ENCODE results near the gene DIP2C. TPM values are rescaled to one million over a fixed set of nuclear protein-coding genes. Genes with fewer than 3 reads are reported as not detected.

The DIP2C gene
- total RNA-seq, 1 donor from 2014 or later, result 52.6 TPM

DNA sequence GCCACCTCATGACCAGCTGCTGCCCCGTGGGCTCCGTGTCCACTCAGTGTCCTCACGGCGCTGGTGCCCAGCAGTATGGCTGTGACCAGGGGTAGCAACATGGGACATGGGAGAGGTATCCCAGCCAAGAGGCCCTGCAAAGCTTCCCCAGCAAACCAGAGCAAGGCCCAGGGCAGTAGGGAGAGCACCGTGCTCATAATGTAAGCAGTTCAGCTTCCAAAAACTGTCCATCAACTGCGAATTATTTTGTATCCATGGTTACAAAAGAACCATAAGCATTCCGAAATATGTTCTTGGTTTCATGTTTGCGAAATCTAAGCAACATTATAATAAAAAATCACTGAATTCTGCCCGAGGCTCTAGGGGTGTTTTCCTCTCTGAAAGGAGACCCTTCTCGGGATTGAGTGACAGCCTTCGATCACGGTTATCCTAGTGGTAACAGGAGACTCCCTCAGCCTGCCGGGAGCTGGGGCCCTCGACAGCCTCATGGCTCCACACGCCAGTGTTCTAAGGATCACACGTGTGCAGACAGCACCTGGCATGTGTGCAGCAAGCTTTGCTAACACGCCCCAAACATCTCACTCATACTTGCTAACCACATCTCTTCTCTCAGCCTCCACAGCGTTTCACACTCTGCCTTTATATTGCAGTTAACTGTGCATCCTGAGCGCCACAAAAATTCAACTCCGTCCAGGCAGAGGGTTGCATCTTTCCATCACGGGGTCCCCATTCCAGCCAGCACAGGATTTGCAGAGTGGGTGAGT lies 117.6 kb downstream of the DIP2C start:
- Mint-ChIP-seq H3K9me3 (ENCODE audit: unreplicated experiment) (peaks cover 6% of the 10 kb centered on the region), H3K27me3 (ENCODE audit: unreplicated experiment) (peaks cover 15% of the 10 kb centered on the region), H3K36me3 (ENCODE audit: unreplicated experiment) (peaks cover 4% of the 10 kb centered on the region), H3K4me1 (ENCODE audit: low read depth, unreplicated experiment) (peaks cover 31% of the 10 kb centered on the region), H3K4me3 (ENCODE audit: unreplicated experiment) (no peak overlapping the region), H3K27ac (ENCODE audit: unreplicated experiment) (peak overlapping the region; percentile 37)
- TF ChIP-seq, protein P1, sequence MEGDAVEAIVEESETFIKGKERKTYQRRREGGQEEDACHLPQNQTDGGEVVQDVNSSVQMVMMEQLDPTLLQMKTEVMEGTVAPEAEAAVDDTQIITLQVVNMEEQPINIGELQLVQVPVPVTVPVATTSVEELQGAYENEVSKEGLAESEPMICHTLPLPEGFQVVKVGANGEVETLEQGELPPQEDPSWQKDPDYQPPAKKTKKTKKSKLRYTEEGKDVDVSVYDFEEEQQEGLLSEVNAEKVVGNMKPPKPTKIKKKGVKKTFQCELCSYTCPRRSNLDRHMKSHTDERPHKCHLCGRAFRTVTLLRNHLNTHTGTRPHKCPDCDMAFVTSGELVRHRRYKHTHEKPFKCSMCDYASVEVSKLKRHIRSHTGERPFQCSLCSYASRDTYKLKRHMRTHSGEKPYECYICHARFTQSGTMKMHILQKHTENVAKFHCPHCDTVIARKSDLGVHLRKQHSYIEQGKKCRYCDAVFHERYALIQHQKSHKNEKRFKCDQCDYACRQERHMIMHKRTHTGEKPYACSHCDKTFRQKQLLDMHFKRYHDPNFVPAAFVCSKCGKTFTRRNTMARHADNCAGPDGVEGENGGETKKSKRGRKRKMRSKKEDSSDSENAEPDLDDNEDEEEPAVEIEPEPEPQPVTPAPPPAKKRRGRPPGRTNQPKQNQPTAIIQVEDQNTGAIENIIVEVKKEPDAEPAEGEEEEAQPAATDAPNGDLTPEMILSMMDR (IDR thresholded peaks at IDR 0.05; ENCODE audit: partially characterized antibody, unreplicated experiment), result no peak
- DNase-seq, result no peak

DNA sequence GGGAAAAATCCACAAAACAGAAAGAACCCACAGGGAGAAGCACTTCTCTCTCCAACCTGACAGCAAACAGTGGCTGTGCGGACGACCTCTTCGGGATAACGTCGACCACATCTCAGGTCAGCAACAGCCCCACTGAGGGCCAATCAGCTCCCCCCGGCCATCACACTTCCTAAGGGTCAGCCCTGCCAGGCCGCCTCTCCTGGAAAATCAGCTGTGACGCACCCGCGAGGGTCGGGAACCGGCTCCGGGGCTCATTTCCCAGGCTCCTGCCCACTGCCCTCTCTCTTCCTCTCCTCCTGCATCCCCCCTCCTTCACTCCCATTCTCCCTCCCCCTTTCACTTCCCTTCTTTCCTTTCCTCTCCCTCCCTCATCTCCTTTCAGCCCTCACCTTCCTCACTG lies 118.3 kb downstream of the DIP2C start:
- H3K9me3 Mint-ChIP-seq (ENCODE audit: unreplicated experiment), result peaks cover 6% of the 10 kb centered on the region
- H3K27ac Mint-ChIP-seq (ENCODE audit: unreplicated experiment), result no peak overlapping the region
- H3K27me3 Mint-ChIP-seq (ENCODE audit: unreplicated experiment), result peaks cover 10% of the 10 kb centered on the region
- no peak for DNase-seq
- peaks cover 36% of the 10 kb centered on the region for H3K4me1 Mint-ChIP-seq (ENCODE audit: low read depth, unreplicated experiment)
- H3K4me3 Mint-ChIP-seq (ENCODE audit: unreplicated experiment), result no peak overlapping the region
- TF ChIP-seq, protein P1 (IDR thresholded peaks at IDR 0.05; ENCODE audit: partially characterized antibody, unreplicated experiment), result no peak
- peaks cover 4% of the 10 kb centered on the region for H3K36me3 Mint-ChIP-seq (ENCODE audit: unreplicated experiment)

DNA sequence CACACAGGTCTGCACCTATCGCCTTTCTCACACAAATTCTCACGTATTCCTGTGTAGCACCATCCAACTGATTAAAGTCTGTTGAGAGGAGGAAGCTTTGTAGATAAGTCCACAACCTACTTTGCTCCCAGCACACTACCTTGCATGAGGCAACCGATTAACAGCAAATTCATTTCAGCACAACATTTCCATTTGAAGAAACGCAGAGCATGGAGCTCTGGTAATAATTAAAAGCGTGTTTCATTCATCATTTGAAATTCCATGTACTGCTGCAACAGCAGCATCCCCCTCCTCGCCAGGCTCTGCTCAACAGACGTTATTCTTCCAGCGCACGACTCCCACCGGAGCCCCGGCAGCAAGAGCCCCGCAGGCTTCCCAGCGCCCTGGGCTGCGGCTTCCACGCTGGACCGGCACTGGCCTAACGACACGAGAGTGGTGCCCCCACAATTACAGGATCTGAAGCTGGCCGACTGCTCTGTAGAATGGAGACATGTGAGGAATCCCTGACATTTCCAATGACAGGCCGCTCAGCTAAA lies 118.8 kb downstream of the DIP2C start:
- DNase-seq, result no peak
- H3K27ac Mint-ChIP-seq (ENCODE audit: unreplicated experiment), result peak overlapping the region; percentile 36
- H3K4me1 Mint-ChIP-seq (ENCODE audit: low read depth, unreplicated experiment), result peaks cover 34% of the 10 kb centered on the region
- TF ChIP-seq, protein P1 (IDR thresholded peaks at IDR 0.05; ENCODE audit: partially characterized antibody, unreplicated experiment), result no peak
- H3K27me3 Mint-ChIP-seq (ENCODE audit: unreplicated experiment), result peaks cover 10% of the 10 kb centered on the region
- no peak overlapping the region for H3K4me3 Mint-ChIP-seq (ENCODE audit: unreplicated experiment)
- peaks cover 4% of the 10 kb centered on the region for H3K36me3 Mint-ChIP-seq (ENCODE audit: unreplicated experiment)
- H3K9me3 Mint-ChIP-seq (ENCODE audit: unreplicated experiment), result peaks cover 6% of the 10 kb centered on the region

DNA sequence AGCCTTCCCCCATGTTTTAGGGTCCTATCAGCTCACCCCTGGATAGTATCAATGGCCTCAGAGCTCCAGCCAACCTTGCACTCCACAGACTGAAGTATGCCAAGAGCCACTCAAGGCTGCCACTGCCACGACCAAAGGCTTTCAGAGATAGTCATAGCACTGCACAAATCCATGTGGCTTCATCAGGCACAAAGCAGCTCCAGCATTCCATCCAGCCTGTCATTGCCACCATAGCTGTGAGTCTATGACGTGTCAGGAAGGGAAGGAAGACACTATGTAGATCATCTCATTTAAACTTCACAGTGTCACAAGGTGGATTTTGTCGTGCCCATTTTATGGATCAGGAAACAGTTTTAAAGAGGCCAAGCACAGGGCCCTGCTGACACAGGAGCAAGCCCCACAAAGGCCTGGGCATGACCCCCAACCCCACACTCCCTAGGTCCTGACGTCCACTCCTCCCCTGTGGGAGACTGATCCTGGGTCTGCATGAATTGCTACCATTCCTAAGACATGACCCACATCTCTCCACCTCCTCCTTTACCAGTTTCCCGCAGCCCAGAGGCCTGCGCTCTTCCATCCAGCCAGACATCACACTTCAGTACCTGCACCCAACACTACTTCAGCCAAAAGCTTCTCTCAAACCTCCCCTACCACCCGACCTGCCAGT lies 119.4 kb downstream of the DIP2C start:
- Mint-ChIP-seq H3K9me3 (ENCODE audit: unreplicated experiment) (peaks cover 6% of the 10 kb centered on the region), H3K27me3 (ENCODE audit: unreplicated experiment) (peaks cover 10% of the 10 kb centered on the region), H3K27ac (ENCODE audit: unreplicated experiment) (peak overlapping the region; percentile 36), H3K36me3 (ENCODE audit: unreplicated experiment) (peaks cover 5% of the 10 kb centered on the region), H3K4me1 (ENCODE audit: low read depth, unreplicated experiment) (peaks cover 29% of the 10 kb centered on the region), H3K4me3 (ENCODE audit: unreplicated experiment) (no peak overlapping the region)
- TF ChIP-seq, protein P1 (IDR thresholded peaks at IDR 0.05; ENCODE audit: partially characterized antibody, unreplicated experiment), result no peak
- no peak for DNase-seq

DNA sequence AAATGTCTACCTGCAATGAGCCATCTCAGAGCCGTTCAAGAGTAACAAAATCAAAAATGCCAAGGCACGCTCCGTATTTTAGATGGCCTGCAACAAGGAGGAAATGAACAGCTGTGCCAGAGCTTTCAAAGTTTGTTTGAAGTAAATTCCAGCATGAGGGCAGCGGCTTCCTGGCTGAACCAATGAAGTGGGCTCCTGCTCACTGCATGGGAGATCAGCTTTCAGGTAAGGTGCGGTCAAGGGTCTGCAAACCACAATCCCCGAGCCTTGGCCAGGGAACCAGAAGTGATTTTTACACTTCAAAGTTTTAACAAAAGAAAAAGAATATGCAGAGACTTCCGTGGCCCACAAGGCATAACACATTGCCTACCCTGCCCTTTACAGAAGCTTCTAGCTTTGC lies 120.6 kb downstream of the DIP2C start:
- H3K4me3 Mint-ChIP-seq (ENCODE audit: unreplicated experiment), result no peak overlapping the region
- H3K36me3 Mint-ChIP-seq (ENCODE audit: unreplicated experiment), result peaks cover 17% of the 10 kb centered on the region
- no peak overlapping the region for H3K27ac Mint-ChIP-seq (ENCODE audit: unreplicated experiment)
- H3K9me3 Mint-ChIP-seq (ENCODE audit: unreplicated experiment), result peaks cover 14% of the 10 kb centered on the region
- H3K27me3 Mint-ChIP-seq (ENCODE audit: unreplicated experiment), result peaks cover 7% of the 10 kb centered on the region
- no peak for DNase-seq
- TF ChIP-seq, protein P1 (IDR thresholded peaks at IDR 0.05; ENCODE audit: partially characterized antibody, unreplicated experiment), result no peak
- H3K4me1 Mint-ChIP-seq (ENCODE audit: low read depth, unreplicated experiment), result peaks cover 29% of the 10 kb centered on the region

Measured in glutamatergic neuron (in vitro differentiated cells).